Bone marrow (tissue), 2 donors: Measurements from ENCODE around the gene MAP7D1.
A peak's percentile ranks its signal among the peaks of the same experiment; 100 is the strongest.

ENCODE experiments used
- DNase-seq, 2 donors: peaks; one replicate each; lab custom pipeline; 2025; lab: John Stamatoyannopoulos, UW

MAP7D1 gene

DNA sequence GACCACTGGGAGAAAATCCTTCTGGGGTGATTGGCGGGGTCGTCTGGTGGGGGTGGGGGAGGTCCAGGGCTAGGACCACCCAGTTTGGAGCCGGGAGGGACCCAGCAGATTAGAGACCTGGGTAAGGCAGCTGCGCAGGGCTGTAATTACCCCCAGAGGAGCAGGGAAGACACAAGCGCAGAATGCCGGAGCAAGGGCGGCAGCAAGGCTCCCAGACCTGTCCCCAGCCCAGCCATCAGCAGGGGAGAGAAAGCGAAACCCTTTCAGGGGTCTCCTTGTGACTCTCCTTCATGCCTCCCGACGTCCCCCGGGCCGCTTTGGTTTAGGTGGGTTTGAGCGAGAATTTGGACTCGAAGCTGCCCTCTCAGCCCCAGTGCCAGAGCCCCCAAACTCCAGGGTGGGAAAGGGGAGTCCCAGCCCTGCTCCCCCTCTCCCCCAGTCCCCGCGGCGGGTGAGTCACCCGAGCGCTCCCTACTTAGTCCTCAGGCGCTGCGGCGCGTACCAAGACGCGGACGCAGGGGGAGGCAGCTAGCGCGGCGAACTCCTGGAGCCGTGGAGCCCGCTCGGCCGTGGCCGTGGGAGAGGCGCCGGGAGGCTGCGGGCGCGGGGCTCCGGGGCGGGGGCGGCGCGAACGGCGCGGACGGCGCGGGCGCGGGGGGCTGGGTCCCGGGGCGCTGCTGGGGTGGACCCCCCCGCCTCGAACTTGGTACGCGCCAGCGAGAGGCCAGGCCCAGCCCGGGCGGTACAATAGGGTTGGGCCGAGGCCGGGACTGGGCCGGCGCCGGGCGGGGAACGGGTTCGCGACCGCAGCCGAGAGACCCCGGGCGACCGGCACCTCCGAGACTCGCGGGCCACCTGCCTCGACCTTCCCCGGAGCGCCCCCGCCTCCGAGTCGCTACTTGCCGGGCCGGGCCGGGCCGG lies at the start of gene MAP7D1:
TSS of gene MAP7D1 (plus strand) at position 753 of the 921 bp plus-strand sequence. CDS start 258 bp downstream, outside the sequence.
- peak; percentile 60 to 97 for DNase-seq

DNA sequence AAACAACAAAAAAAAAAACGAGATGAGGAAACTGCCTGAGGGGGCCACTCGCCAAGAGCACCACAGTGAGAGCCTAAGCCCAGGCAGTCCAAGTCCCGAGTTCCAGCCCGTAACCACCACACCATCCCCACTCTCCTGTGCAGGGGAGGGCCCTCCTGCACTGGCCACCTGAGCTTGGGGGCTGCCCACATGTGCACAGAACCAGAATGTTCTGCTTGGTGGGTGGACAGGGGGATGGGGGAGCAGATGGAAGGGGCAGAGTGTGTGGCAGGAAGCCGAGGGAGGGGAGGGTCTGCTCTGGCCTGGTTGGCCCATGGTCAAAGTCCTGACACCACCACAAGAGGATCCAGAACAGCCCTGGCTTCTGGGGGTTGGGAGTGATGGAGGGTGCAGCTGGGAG lies 49.7 kb upstream of the MAP7D1 start:
- no peak for DNase-seq

DNA sequence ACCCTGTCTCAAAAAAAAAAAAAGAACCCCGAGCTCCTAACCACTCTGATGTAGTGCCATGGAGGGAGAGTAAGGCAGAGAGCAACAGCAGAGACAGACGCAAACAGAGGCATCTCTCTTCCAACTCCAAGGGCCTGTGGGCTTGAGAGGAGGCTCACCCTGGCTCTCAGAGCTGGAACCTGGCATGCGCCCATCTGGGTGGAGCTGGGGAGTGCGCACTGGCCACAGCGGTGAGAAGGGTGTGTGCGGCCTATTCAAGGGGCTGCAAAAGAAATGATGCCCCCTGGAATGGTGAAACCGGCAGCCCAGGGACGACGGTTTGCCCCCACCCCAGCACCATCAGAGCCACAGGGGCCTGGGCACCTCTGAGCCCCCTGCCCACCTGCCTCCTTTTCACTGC lies 48.6 kb upstream of the MAP7D1 start:
- DNase-seq, result no peak

DNA sequence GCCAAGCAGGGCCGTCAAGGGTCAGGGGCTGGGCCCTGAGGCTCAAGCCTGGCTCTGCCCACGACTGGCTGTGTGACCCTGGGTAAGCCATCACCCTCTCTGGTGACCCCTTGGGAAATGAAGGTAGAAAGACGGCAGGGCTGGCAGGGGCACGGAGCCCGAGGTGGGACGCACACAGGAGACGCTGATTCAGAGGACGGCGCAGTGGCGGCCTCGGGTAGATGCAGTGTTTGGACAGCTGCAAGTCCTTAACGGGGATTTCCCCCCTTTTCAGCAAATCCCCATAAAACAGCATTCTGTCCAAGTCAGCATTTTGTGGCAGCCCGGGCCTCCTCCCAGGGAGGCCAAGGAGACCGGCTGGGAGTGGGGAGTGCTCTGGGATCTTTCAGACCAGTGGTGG lies 47.6 kb upstream of the MAP7D1 start:
- DNase-seq, result no peak

DNA sequence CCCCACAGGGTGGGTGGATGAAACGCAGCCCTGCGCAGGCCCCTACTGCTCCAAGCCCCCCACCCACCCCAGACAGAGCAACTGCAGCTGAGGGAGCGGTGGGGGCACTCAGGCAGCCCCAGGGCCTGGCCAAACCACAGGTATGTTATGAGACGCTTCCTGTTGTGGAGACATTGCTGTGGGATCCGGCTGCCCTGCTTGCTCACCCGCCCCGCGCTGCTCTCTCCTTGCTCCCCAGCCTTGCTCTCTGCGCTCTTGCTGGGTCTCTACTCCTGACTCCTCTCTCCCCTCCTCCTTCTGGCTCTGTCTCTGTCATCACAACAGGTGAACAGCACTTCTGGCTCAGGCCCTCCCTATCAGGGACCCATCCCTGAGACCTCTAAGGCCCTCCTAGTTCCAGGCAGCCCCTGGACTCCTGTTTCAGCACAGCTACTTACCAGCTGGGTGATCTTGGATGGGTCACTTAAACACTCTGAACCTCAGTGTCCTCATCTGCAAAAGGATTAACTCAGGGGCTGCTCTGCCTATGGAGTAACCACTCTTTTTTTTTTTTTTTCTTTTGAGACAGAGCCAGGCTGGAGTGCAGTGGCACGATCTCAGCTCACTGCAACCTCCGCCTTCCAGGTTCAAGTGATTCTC lies 46.8 kb upstream of the MAP7D1 start:
- DNase-seq, result no peak

DNA sequence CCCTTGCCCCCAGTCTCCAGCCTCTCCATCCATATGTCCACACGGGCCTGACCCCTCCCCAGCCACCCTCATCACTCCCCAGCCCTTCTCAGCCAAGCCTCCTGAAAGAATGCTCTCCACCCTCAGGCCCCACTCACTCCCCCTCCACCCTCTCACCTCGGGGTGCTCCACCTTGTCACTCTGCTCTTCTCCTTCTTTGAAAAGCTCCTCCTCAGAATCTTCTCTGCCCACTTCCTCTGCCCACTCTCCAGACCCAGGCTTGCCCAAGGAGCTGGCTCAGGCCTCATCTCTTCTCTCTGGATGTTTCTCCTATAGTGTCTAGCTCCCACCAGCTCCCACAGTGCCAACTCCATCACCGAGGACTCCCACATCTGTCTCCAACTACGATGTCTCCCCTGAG lies 44.8 kb upstream of the MAP7D1 start:
- DNase-seq, result no peak

DNA sequence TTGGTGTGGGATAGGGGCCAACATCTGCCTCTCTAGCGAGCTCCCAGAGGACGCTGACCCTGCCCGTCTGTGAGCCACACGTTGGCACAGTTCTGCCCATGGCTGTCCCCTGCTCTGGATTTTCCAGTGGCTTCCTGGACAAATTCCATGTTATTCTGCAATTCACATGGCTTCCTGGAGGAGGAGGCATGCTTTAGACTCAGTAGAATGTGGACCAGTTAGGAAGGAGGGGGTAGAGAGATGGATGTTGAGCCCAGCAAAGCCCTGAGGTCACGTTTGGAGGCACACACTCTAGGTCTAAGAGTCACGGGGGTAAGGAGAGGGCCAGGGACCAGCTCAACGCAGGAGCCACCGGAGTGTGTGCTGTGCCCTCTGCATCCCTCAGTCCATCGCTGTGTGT lies 43.1 kb upstream of the MAP7D1 start:
- DNase-seq, result no peak

DNA sequence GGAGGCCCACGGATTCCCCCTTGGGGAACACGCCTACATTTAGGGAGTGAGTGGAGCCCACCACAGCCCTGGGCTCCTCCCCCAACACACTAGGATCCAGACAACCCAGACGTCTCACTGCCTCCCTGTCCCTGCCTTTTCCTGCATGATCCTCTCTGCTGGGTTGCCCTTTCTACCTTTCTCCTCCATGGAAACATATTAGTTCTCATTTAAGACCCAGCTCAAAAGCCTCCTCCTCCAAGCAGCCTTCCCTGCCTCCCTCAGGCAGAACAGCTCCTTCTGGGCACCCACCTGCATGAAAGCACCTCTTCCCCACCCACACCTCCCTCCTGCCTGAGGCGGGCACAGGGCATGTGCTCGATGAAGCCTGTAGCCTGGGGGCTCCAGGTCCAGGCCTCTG lies 41.6 kb upstream of the MAP7D1 start:
- DNase-seq, result no peak

DNA sequence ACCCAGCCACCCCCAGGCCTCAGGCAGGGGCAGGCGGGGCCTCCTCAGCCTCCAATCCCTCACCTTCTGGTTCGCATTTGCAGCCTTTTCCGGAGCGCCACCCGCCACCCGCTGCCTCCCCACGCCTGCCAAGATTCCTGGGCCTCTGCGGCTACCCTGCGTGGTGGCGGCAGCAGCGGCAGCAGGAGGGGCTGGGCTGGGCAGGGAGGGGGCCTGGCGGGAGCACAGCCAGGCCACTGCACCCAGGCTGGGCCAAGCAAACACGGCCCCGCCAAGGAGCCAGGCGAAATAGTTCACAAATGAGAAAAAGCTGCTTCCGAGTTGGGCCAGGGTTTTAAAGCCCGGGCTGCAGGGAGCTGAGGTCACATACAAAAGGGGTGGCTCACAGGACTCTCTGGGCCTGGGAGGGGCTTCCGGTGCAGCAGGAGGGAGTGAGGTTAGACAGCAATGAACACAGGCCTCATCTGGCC lies 40.7 kb upstream of the MAP7D1 start:
- no peak for DNase-seq

DNA sequence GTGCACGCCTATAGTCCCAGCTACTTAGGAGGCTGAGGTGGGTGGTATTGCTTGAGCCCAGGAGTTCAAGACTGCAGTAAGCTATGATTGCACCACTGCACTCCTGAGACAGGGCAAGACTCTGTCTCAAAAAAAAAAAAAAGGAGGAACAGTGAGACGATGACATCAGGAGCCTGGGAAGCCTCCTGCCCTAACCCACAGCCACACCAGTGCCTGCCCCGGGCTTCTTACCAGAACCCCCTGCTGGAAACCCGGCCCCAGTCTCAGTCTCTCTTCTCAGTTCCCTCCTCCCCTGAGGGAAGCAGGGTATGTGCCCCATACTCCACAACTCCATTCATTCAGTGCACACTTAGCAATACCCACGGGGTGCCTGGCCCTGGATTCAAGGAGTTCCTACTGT lies 40.0 kb upstream of the MAP7D1 start:
- no peak for DNase-seq

DNA sequence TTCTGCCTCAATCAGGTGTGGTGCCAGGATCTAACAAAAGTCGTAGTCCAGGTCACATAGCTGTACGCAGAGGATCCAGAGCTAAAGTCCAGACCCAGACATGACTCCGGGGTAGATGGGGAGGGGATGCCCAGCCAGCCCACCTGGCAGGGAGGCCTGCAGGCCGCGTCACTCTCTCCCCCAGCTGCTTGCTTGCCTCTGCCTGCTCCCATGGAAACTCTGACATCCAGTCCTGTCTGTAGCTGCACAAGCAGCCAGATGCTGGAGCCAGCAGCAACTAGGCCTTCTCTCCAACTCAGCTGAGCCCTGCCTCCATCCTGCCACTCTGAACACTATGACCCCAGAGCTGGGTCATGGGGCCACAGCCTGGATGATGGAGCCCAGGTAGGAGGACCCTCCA lies 39.1 kb upstream of the MAP7D1 start:
- no peak for DNase-seq

DNA sequence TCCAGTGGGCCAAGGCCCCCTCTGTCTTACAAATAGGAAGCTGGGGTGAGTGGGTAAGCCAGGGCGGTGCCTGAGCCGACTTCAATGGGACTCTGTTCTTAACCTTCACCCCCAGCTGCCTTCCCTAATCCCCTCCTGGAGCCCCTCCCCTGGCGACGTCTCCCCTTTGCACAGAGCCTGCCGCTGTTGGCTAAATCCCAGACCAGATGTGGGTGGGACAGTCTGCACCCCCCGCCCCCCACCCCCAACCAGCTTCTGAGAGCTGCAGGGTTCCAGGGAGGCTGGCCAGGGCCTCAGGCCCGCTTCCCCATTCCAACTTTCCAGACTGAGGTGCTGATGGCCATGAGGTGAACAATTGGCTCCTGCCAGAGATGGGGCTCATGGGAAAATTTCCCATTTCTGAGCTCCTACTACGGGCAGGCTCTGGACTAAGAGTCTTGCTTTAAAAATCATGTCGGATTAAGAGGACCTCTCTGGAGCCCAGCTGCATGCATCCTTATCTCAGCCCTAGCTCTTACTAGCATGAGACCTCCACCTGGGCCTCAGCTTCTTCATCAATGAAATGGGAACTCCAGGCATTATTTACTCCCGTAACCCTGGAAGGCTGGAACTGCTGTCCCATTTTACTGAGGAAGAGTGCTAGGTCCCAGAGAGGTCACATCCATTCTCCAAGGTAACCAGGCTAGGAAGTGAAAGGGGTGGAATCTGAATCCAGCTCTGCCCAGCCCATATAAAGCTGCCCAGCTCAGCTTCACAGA lies 37.3 kb upstream of the MAP7D1 start:
- no peak for DNase-seq

DNA sequence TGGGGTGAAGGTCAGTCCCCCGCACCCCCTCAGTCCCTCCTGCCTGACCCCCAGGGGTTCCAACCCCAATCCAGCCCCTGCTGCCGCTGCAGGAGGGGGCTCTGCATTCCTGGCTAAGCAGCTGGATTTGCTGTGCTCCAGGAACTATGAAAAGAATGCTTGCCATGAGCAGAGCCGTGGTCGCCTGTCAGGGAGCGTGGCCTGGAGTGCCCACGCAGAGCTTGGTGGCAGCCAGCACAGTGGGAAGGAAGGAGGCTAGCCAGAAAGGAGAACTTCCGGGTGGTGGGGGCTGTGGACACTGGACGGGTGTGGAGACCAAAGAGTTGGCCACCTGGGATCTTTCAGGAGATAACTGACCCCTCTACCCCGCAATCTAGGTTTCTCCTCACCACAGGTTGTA lies 36.5 kb upstream of the MAP7D1 start:
- no peak for DNase-seq

DNA sequence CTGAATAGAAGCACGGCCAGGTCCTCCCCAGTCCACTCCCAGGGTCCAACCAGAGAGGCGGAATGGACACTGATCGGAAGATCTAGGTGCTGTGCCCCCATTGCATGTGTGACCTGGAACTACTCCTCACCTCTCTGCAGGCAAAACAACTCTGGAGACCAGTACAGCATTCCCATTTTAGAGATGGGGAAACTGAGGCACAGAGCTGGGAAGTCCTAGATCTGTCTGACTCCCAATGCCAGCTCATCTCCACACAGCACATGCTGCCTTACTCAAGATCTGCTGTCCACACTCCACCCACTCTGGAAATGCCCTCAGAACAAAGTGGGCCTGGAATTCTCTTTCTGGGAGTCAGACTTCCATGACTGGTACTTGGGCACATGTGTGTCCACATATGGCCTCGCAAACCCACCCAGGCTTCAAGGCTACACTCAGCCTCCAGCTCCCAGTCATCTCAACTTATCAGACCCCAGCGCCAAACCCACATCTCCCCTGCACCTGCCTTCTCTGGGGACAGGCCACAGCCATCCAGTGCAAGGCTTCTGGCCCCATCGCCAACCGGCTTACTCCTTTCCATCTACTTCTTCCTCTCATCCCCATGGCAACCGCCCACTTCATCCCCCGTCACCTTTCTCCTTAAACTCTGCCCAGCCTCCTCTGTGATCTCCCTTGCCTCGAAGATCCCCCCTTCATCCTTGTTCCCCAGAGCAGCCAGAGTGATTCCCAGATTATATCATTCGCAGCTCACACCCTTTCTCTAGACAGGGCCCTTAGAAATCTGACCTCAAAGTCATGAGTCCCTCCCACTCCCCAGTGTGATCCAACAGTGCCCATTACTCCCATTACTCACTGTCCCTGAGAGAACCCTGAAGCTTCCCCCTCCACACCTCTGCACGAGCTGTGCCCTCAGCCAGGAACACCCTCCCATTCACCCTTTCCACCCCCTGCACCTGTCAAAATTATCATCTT lies 33.6 kb upstream of the MAP7D1 start:
- no peak for DNase-seq

DNA sequence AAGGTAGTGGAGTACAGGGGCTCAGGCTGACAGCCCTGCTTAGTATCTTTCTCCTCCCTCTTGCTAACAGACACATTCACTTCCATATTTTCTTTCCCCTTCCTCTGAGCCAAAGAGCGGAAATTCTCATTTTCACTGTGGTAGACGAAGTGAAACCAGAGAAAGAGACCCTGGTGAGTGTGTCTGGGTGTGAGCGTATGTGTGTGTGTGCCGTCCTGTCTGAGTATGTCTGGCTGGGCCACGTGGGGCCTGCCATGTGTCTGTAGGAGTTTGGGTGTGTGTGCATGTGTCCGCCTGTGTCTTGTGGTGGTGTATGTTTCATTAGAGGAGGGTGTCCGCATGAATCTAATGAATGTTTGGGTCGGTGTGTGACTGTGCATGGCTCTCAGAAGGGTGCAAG lies 32.6 kb upstream of the MAP7D1 start:
- peak in 1 of 2 donors; percentile 38 for DNase-seq

DNA sequence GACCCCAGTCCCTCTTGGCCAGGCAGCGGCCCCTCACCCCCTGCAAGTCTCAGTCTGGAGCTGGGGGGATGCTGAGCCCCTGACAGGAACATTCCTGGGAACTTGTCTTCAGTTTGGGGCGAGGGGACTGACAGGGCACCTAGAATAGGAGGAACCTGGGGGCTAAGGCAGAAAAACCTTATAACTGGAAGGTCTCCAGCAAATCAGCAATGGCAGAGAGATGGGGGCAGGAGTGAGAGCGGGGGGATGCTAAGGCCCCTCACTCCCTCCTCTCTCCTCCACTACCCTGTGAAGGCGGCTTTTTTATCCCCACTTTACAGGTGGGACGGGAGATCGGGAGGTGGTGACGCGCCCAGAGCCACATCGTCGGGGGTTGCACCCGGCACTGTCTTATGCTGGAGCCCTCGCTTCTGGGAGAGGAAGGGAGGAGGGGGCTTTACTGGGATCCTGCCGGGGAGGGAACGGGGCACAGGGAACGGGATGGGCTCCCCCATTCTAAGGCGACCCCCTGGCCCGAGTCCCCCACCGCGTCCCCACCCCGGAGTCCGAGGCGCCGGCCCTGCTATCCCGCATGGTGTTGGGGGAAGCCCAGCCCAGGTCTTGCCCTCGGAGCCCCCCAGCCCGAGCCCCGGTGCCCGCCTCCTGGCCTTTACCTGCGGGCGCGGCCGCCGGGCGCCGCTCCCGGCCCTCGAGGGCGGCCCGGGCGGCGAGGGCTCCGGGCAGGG lies 31.4 kb upstream of the MAP7D1 start:
- no peak for DNase-seq

DNA sequence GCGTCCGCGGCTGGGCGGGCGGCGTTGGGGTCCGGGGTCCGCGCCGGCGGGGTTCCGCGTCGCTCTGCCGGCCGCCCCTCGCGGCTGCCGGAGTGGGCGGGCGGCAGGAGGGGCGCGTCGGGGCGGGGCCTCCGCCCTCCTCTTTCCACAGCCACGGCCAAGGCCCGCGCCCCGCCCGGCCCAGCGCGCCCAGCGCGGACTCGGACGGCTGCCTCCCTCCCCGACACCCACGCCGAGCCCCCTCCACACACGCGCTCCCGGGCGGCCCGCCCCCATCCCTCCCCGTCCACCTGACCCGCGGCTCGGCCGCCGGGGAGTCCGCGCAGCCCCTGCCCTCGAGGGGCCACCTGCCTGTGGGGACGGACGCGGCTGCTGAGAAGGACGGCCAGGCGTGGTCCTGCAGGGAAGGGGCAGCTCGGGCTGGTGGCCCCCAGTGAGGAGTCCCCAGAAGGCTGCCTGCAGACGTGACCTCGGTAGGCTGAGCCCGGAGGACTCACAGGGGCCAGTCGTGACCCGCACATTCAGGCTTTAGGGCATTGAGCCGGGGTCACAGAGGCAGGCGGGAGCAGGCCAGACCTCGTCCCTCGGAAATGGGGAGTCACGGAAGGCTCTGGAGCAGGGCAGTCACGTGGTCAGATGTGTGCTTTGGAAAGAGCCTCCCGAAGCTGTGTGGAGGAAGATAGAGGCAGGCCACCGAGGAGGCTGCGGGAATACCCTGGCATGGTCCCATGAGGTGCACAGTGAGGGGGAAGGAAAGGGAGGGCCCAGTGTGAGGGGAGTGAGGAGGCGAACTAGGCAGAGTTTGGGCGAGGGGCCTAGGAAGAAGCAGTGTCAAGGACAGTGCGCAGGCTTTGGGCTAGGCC lies 30.6 kb upstream of the MAP7D1 start, which contains the start of gene COL8A2:
TSS of gene COL8A2 (minus strand) at position 94 of the 863 bp plus-strand sequence. CDS start 24,980 bp downstream, outside the sequence.
- no peak for DNase-seq

DNA sequence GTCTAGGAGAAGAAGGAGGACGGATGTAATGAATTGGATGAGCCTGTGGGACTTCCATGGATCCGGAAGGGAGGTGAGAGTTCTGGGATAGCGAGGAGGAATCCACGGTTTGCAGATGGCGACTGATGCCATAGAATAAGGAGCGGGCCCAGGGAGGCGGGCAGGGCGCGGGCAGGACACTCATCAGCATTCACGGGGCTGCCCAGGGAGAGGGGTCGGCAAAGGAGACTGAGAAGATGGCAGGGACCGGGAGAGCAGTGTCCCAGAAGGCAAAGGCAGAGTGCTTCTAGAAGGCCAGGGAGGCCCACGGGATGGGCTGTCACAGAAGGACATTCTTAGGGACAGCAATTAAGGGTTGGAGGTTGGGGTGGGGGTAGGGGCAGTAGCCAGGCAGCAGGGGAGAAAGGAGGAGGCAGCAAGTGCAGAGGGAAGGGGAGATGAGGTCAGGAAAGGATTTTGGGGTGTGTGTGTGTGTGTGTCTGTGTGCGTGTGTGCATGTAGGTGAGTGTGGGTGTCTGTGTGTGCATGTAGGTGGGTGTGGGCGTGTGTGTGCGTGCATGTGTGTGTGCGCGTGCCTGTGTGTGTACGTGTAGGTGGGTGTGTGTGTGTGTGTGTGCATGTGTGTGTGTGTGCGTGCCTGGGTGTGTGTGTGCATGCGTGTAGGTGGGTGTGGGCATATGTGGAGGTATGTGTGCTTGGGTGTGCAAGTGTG lies 29.8 kb upstream of the MAP7D1 start:
- DNase-seq, result no peak
